HEK293T (cell line): Measurements from ENCODE around the gene GALNT12.

Experiments
- CTCF ChIA-PET: fragments of 350-600 bp; formaldehyde crosslinking; extraction: SDS; loops from one replicate; lab custom pipeline; 2021; ENCODE audit warnings: antibody characterized with exemption, inconsistent platforms; lab: Yijun Ruan, JAX
- POLR2A ChIA-PET: fragments of 350-600 bp; formaldehyde crosslinking; extraction: SDS; loops from one replicate; lab custom pipeline; 2020; ENCODE audit warnings: antibody characterized with exemption, inconsistent platforms; lab: Yijun Ruan, JAX
- DNase-seq: peaks from one replicate; pipeline ENCODE4 v3.0.0; 2012; ENCODE audit warnings: mixed read lengths; ENCODE audit errors: extremely low spot score
- ARNT ChIP-seq: fragments of 450-650 bp; IDR thresholded peaks from 2 replicates; pipeline ENCODE4 v1.6.1; 2017; ENCODE audit warnings: mild to moderate bottlenecking
- BHLHE40 ChIP-seq: fragments of 450-650 bp; IDR thresholded peaks from 2 replicates; pipeline ENCODE4 v1.6.1; 2016; ENCODE audit warnings: mild to moderate bottlenecking, moderate library complexity, borderline replicate concordance
- CTBP1 ChIP-seq: fragments of 450-650 bp; IDR thresholded peaks from 2 replicates; pipeline ENCODE4 v1.6.1; 2016; ENCODE audit warnings: borderline replicate concordance
- ELF4 ChIP-seq: fragments of 450-650 bp; IDR thresholded peaks from 2 replicates; pipeline ENCODE4 v1.6.1; 2017; ENCODE audit warnings: antibody characterized with exemption
- FOXA1 ChIP-seq: fragments of 450-650 bp; IDR thresholded peaks from 2 replicates; pipeline ENCODE4 v1.6.1; 2016; ENCODE audit warnings: mild to moderate bottlenecking
- FOXK2 ChIP-seq: fragments of 450-650 bp; IDR thresholded peaks from 2 replicates; pipeline ENCODE4 v1.6.1; 2016; ENCODE audit warnings: mild to moderate bottlenecking
- FOXM1 ChIP-seq: fragments of 450-650 bp; IDR thresholded peaks from 2 replicates; pipeline ENCODE4 v1.6.1; 2017; ENCODE audit warnings: mild to moderate bottlenecking, borderline replicate concordance
- HDGF ChIP-seq: fragments of 450-650 bp; IDR thresholded peaks from 2 replicates; pipeline ENCODE4 v1.6.1; 2017; ENCODE audit warnings: antibody characterized with exemption, borderline replicate concordance
- L3MBTL2 ChIP-seq: fragments of 450-650 bp; conservative IDR thresholded peaks from 2 replicates; pipeline ENCODE4 v1.6.1; 2016; ENCODE audit warnings: mild to moderate bottlenecking
- LEF1 ChIP-seq: fragments of 450-650 bp; IDR thresholded peaks from 2 replicates; pipeline ENCODE4 v1.6.1; 2017; ENCODE audit warnings: mild to moderate bottlenecking, borderline replicate concordance
- NFRKB ChIP-seq: fragments of 450-650 bp; IDR thresholded peaks from 2 replicates; pipeline ENCODE4 v1.6.1; 2016; ENCODE audit warnings: mild to moderate bottlenecking, moderate library complexity
- PKNOX1 ChIP-seq: fragments of 450-650 bp; IDR thresholded peaks from 2 replicates; pipeline ENCODE4 v1.6.1; 2016
- SP1 ChIP-seq: fragments of 450-650 bp; IDR thresholded peaks from 2 replicates; pipeline ENCODE4 v1.6.1; 2017
- SUZ12 ChIP-seq: fragments of 450-650 bp; IDR thresholded peaks from 2 replicates; pipeline ENCODE4 v1.6.1; 2016; ENCODE audit warnings: mild to moderate bottlenecking
- TARDBP ChIP-seq: fragments of 450-650 bp; IDR thresholded peaks from 2 replicates; pipeline ENCODE4 v1.6.1; 2016
- ZNF384 ChIP-seq: fragments of 450-650 bp; IDR thresholded peaks from 2 replicates; pipeline ENCODE4 v1.6.1; 2016

Gene GALNT12

GRCh38 chr9:98808411-98808815 is 943 bp downstream of the GALNT12 start:
- CTCF ChIA-PET: interaction anchor here (0.6 to 1.3 kb wide), 2 partner anchors 17 to 40 kb away, joined by 3 read pairs; no protein-coding TSS in a partner anchor
- no peak for DNase-seq
- POLR2A ChIA-PET: interaction anchor here (0.7 kb wide), 1 partner anchor 327 kb away, joined by 3 read pairs; no protein-coding TSS in a partner anchor

GRCh38 chr9:98808875-98809274 is 1.4 kb downstream of the GALNT12 start:
- ChIA-PET CTCF (interaction anchor here (1.3 kb wide), 1 partner anchor 17 kb away, joined by 3 read pairs; no protein-coding TSS in a partner anchor), POLR2A (no interaction called here)
- DNase-seq: no peak
- TF ChIP-seq HDGF (no peak), BHLHE40 (no peak), L3MBTL2 (no peak), PKNOX1 (no peak), NFRKB (no peak), TARDBP (no peak), SUZ12 (no peak), ZNF384 (no peak), LEF1 (no peak), SP1 (no peak), FOXK2 (no peak), CTBP1 (no peak), ELF4 (no peak), FOXA1 (no peak), FOXM1 (no peak)

More at GRCh38 chr9:98808411-98808815, 943 bp downstream of the GALNT12 start:
- TF ChIP-seq NFRKB (no peak), L3MBTL2 (0 out of 2 replicates have a peak, but pooled peaks have one; percentile 23)

GRCh38 chr9:98809311-98810101 is 2.0 kb downstream of the GALNT12 start:
- ChIA-PET CTCF (interaction anchor here (1.3 kb wide), 1 partner anchor 18 kb away, joined by 3 read pairs; no protein-coding TSS in a partner anchor), POLR2A (interaction anchor here (0.6 kb wide), 1 partner anchor 23 kb away, joined by 3 read pairs; no protein-coding TSS in a partner anchor)
- DNase-seq: no peak
- TF ChIP-seq FOXK2: no peak
- TF ChIP-seq ELF4: no peak
- TF ChIP-seq TARDBP: no peak
- no peak for TF ChIP-seq BHLHE40
- no peak for TF ChIP-seq HDGF
- no peak for TF ChIP-seq L3MBTL2
- TF ChIP-seq ARNT: no peak
- no peak for TF ChIP-seq NFRKB
- TF ChIP-seq PKNOX1: no peak
- TF ChIP-seq FOXM1: no peak
- no peak for TF ChIP-seq LEF1
- no peak for TF ChIP-seq ZNF384
- TF ChIP-seq FOXA1: no peak
- TF ChIP-seq CTBP1: no peak
- TF ChIP-seq SP1: no peak
- no peak for TF ChIP-seq SUZ12

- no peak for TF ChIP-seq SUZ12
- no peak for TF ChIP-seq SP1
- TF ChIP-seq L3MBTL2: no peak
- no peak for TF ChIP-seq TARDBP
- no peak for TF ChIP-seq ARNT
- DNase-seq: no peak
- POLR2A ChIA-PET: no interaction called here
- CTCF ChIA-PET: no interaction called here
These were observed 2.8 kb downstream of the GALNT12 start for GRCh38 chr9:98810102-98810842.

GRCh38 chr9:98811051-98811650 is 3.7 kb downstream of the GALNT12 start:
- CTCF ChIA-PET: no interaction called here
- POLR2A ChIA-PET: no interaction called here
- DNase-seq: no peak
- no peak for TF ChIP-seq PKNOX1
- no peak for TF ChIP-seq HDGF
- TF ChIP-seq SP1: no peak
- TF ChIP-seq LEF1: no peak
- no peak for TF ChIP-seq NFRKB
- no peak for TF ChIP-seq ZNF384
- TF ChIP-seq SUZ12: no peak
- TF ChIP-seq FOXA1: no peak
- TF ChIP-seq CTBP1: no peak
- no peak for TF ChIP-seq L3MBTL2
- no peak for TF ChIP-seq FOXM1
- no peak for TF ChIP-seq ELF4
- no peak for TF ChIP-seq FOXK2
